ENCODE results near the gene TBC1D8. TPM values are rescaled to one million over a fixed set of nuclear protein-coding genes. Genes with fewer than 3 reads are reported as not detected.

Gene TBC1D8
- total RNA-seq, 2 donors from 2014 or later = 63.8 to 111 TPM

DNA sequence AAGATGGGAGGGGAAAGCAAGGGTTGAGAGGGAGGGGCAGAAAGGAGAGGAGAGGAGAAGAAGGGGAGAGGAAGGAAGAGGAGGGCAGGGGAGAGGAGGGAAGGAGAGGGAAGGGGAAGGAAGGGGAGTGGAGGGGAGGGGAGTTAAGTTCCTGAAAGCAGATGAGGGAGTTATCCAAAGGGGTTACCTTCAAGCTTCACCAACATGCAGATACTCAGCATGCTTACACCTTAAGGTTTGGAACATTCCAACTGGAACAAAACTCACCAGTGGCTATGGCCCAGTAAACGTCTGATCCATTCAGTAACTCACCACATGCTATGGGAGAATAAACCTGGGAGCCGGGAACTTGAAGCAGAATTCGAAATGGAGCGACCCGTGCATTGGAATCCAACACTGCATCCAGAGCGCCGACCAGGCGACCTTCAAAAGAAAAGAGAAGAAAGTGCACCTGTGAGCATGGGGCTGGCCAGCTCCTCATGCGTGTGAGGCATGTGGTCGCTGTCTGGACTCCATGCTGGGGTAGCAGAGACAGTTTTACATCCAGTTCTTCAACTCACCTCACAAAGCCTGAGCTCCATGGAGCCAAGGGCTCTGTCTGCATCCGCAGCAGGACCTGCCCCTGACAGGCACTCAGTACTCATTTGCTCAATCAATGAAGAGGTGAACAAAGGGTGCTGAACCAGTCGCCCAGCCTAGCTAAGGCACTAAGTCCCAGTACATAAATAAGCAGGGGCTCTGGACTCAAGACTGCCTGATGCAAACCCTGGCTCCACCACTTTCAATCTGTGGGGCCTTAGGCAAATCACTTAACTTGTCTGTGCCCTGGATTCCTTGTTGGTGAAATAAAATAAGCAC, 61.0 kb downstream of the TBC1D8 start:
- ATAC-seq (no peak), DNase-seq (no peak)
- Histone ChIP-seq H3K4me3 (no peak overlapping the region), H3K9me3 (no peaks in the 10 kb centered on the region), H3K4me1 (peaks cover 21% of the 10 kb centered on the region), H3K36me3 (replicated peaks in 1 of 2; ENCODE audit: insufficient read depth in 1 of 2, low read depth in 2 of 2) (no peaks in the 10 kb centered on the region), H3K27ac (no peak overlapping the region), H3K27me3 (no peaks in the 10 kb centered on the region)
- intact Hi-C loops (cut with DNase I) = no loop called here
- 63 to 79% methylated on average over 6 to 12 of the region's 12 CpGs for WGBS, 2 donors
- TF ChIP-seq, protein P1, sequence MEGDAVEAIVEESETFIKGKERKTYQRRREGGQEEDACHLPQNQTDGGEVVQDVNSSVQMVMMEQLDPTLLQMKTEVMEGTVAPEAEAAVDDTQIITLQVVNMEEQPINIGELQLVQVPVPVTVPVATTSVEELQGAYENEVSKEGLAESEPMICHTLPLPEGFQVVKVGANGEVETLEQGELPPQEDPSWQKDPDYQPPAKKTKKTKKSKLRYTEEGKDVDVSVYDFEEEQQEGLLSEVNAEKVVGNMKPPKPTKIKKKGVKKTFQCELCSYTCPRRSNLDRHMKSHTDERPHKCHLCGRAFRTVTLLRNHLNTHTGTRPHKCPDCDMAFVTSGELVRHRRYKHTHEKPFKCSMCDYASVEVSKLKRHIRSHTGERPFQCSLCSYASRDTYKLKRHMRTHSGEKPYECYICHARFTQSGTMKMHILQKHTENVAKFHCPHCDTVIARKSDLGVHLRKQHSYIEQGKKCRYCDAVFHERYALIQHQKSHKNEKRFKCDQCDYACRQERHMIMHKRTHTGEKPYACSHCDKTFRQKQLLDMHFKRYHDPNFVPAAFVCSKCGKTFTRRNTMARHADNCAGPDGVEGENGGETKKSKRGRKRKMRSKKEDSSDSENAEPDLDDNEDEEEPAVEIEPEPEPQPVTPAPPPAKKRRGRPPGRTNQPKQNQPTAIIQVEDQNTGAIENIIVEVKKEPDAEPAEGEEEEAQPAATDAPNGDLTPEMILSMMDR (IDR thresholded peaks at IDR 0.05) = no peak
- no peak for TF ChIP-seq POLR2A (IDR thresholded peaks at IDR 0.05)

DNA sequence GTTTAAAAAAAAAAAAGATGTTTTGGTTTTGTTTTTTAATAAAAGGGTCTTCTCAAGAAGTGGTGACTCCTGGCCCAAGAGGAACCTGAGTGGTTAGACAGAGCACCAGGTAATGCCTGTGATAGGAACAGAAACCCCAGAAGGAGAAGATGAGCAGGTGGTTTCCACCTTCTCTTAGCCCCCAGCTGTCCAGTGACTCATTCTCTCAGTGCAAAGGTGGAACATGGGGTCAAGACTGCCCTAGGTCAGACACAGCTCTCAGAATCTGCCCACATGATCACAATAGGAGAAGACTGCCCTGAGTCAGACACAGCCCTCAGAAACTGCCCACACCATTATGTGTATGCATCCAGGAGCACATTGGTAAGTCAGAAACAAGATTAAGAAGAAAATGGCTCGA, 61.8 kb downstream of the TBC1D8 start:
- TF ChIP-seq POLR2A (IDR thresholded peaks at IDR 0.05) = no peak
- TF ChIP-seq, protein P1 (IDR thresholded peaks at IDR 0.05) = no peak
- no peaks in the 10 kb centered on the region for H3K36me3 ChIP-seq (replicated peaks in 1 of 2; ENCODE audit: insufficient read depth in 1 of 2, low read depth in 2 of 2)
- H3K4me3 ChIP-seq = no peak overlapping the region
- no peaks in the 10 kb centered on the region for H3K27me3 ChIP-seq
- WGBS, 2 donors = 94 to 100% methylated on average over 1 of the region's 1 CpG
- peaks cover 15% of the 10 kb centered on the region for H3K4me1 ChIP-seq
- intact Hi-C loops (cut with DNase I) = no loop called here
- H3K9me3 ChIP-seq = no peaks in the 10 kb centered on the region
- ATAC-seq (no peak), DNase-seq (no peak)
- no peak overlapping the region for H3K27ac ChIP-seq

DNA sequence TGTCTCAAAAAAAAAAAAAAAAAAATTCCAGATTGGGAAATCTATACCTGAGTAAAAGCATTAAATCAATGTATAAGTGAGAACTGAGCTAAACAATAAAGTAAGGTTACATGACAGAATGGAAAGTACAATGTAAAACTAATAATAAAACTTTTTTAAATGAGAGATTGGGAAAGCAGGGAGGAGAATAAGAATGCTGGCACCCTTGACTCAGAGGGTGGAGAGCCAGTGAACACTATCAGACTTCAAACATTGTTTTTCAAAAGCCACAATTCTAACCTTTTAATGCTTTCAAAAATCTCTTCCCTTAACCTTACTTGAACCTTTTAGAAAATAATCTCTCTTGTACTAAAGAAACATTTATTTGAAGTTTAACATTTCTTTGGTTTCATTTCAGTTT, 63.5 kb downstream of the TBC1D8 start:
- intact Hi-C loops (cut with DNase I) = no loop called here
- Histone ChIP-seq H3K36me3 (replicated peaks in 1 of 2; ENCODE audit: insufficient read depth in 1 of 2, low read depth in 2 of 2) (no peaks in the 10 kb centered on the region), H3K4me1 (peaks cover 16% of the 10 kb centered on the region), H3K4me3 (no peak overlapping the region), H3K9me3 (no peaks in the 10 kb centered on the region), H3K27ac (no peak overlapping the region), H3K27me3 (no peaks in the 10 kb centered on the region)
- ATAC-seq (no peak), DNase-seq (no peak)
- TF ChIP-seq, protein P1 (IDR thresholded peaks at IDR 0.05) = no peak
- no peak for TF ChIP-seq POLR2A (IDR thresholded peaks at IDR 0.05)

DNA sequence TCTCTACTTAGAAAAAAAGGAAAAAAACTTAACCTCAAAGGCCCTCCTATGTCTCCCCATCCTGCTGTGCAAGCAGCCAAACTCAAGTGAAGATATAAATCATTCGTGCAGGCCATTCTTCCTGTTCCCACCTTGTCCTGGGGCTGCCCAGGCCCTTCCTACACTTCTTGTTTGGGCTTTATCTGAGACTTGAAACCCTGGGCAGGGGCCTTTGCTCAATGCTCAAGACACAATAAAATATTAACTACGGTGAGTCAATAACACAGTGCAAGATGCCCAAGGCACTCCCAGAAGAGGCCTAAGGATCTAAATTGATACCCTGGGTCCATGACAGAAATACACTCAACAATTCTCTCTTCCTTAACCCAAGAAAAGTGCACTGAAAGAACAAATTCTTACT, 67.6 kb downstream of the TBC1D8 start:
- Histone ChIP-seq H3K4me1 (peaks cover 14% of the 10 kb centered on the region), H3K27ac (no peak overlapping the region), H3K36me3 (replicated peaks in 1 of 2; ENCODE audit: insufficient read depth in 1 of 2, low read depth in 2 of 2) (no peaks in the 10 kb centered on the region), H3K27me3 (no peaks in the 10 kb centered on the region), H3K9me3 (no peaks in the 10 kb centered on the region), H3K4me3 (no peak overlapping the region)
- WGBS, 2 donors = 41 to 42% methylated on average over 2 of the region's 2 CpGs
- no peak for ATAC-seq
- DNase-seq = no peak
- TF ChIP-seq, protein P1 (IDR thresholded peaks at IDR 0.05) = no peak
- TF ChIP-seq POLR2A (IDR thresholded peaks at IDR 0.05) = no peak
- intact Hi-C loops (cut with DNase I) = no loop called here

DNA sequence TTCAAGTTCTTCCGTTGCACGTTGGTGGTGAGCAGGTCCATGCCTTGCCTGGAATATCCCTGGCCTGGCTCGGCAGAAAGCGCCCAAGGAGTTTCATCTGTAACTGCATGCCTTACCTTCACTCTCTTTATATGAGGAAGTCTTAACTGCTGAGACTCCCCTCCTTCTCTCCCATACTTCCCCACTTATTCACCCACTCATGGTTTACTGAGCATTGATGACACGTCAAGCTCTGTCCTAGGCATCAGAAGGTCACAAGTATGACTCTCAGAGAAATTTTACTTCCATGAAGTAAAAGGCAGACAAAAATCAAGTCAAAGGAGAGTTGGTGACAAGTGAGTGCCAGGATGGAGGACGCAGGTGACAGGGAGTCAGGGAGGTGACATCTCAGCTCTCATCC, 68.2 kb downstream of the TBC1D8 start:
- TF ChIP-seq, protein P1 (IDR thresholded peaks at IDR 0.05) = no peak
- no peak for TF ChIP-seq POLR2A (IDR thresholded peaks at IDR 0.05)
- no peak for DNase-seq
- H3K4me3 ChIP-seq = no peak overlapping the region
- H3K4me1 ChIP-seq = peaks cover 14% of the 10 kb centered on the region
- H3K27me3 ChIP-seq = no peaks in the 10 kb centered on the region
- no peaks in the 10 kb centered on the region for H3K9me3 ChIP-seq
- intact Hi-C loops (cut with DNase I) = no loop called here
- H3K36me3 ChIP-seq (replicated peaks in 1 of 2; ENCODE audit: insufficient read depth in 1 of 2, low read depth in 2 of 2) = no peaks in the 10 kb centered on the region
- no peak for ATAC-seq
- H3K27ac ChIP-seq = no peak overlapping the region
- WGBS, 2 donors = 90 to 98% methylated on average over 6 of the region's 6 CpGs

All from body of pancreas (tissue), 4 donors.